Smooth muscle cell (in vitro differentiated cells): Measurements from ENCODE around the gene HTR2A. TPM values are rescaled to one million over a fixed set of nuclear protein-coding genes. Genes with fewer than 3 reads are reported as not detected.

Source experiments
- DNase-seq: peaks from one replicate; lab custom pipeline; 2025; ENCODE audit not compliant: unreplicated experiment; lab: John Stamatoyannopoulos, UW
- H2AFZ ChIP-seq: fragments of 200-600 bp; sonication (generic); 2 replicates; pipeline ENCODE4 v1.6.0; 2016; ENCODE audit warnings: antibody characterized with exemption, low read depth, mild to moderate bottlenecking
- H3F3A ChIP-seq: fragments of 200-600 bp; sonication (generic); 2 replicates; pipeline ENCODE4 v1.6.0; 2017; ENCODE audit warnings: antibody characterized with exemption, low read depth
- H3K27ac ChIP-seq: fragments of 200-600 bp; sonication (generic); 2 replicates; pipeline ENCODE4 v1.5.1; 2016; ENCODE audit warnings: low read depth, mild to moderate bottlenecking
- H3K27me3 ChIP-seq: fragments of 200-600 bp; sonication (generic); 2 replicates; pipeline ENCODE4 v1.6.1; 2016; ENCODE audit warnings: low read depth, mild to moderate bottlenecking
- H3K36me3 ChIP-seq: fragments of 200-600 bp; sonication (generic); 2 replicates; pipeline ENCODE4 v1.5.1; 2016; ENCODE audit warnings: low read depth
- H3K4me1 ChIP-seq: fragments of 200-600 bp; sonication (generic); 2 replicates; pipeline ENCODE4 v1.5.1; 2016; ENCODE audit warnings: low read depth
- H3K4me2 ChIP-seq: fragments of 200-600 bp; sonication (generic); 2 replicates; pipeline ENCODE4 v1.6.0; 2016; ENCODE audit warnings: mild to moderate bottlenecking
- H3K4me3 ChIP-seq: fragments of 200-600 bp; sonication (generic); 2 replicates; pipeline ENCODE4 v1.5.1; 2016; ENCODE audit warnings: mild to moderate bottlenecking
- H3K79me2 ChIP-seq: fragments of 200-600 bp; sonication (generic); 2 replicates; pipeline ENCODE4 v1.6.0; 2016; ENCODE audit warnings: low read depth, mild to moderate bottlenecking
- H3K9ac ChIP-seq: fragments of 200-600 bp; sonication (generic); 2 replicates; pipeline ENCODE4 v1.6.0; 2016; ENCODE audit warnings: low read depth
- H3K9me3 ChIP-seq: fragments of 200-600 bp; sonication (generic); replicated peaks from 2 replicates; pipeline ENCODE4 v1.5.1; 2016; ENCODE audit warnings: low read depth
- H4K20me1 ChIP-seq: fragments of 200-600 bp; sonication (generic); 2 replicates; pipeline ENCODE4 v1.6.0; 2016; ENCODE audit warnings: low read depth
- CTCF ChIP-seq: fragments of 200-600 bp; sonication (generic); IDR thresholded peaks from 2 replicates; pipeline ENCODE4 v1.5.1; 2017; ENCODE audit warnings: borderline replicate concordance, mild to moderate bottlenecking, antibody characterized with exemption; ENCODE audit not compliant: insufficient read depth, poor library complexity, severe bottlenecking
- WGBS: methylation state at CpG from one replicate; pipeline ENCODE4 v1.1.7; 2016; ENCODE audit warnings: low lambda C conversion rate; 5-methylcytosine and 5-hydroxymethylcytosine counted together
- polyA plus RNA-seq: library from polyadenylated mRNA; unstranded; fragments of >200 nt; fragmentation: Nextera tagmentation; extraction: Ambion mirVana; gene quantifications from 2 replicates; pipeline ENCODE4 v1.2.1, GENCODE V29; 2016
- total RNA-seq: library from RNA; depleted of rRNA; stranded (reverse); fragments of >200 nt; gene quantifications from 2 replicates; pipeline ENCODE4 v1.2.3, GENCODE V29; 2014

HTR2A gene
- 2.8 and 3.6 TPM in 2 replicates for total RNA-seq
- polyA plus RNA-seq = 2.0 and 2.9 TPM in 2 replicates

- peak within 1 kb of the TSS; percentile 5 for H3K9ac ChIP-seq
- no peaks in the 10 kb centered on the region for H3K36me3 ChIP-seq
- peak within 1 kb of the TSS; percentile 49 for H3K27ac ChIP-seq
- peak within 1 kb of the TSS; percentile 60 for H3K4me3 ChIP-seq
- no peaks in the 10 kb centered on the region for H4K20me1 ChIP-seq
- H3K9me3 ChIP-seq = no peaks in the 10 kb centered on the region
- DNase-seq = no peak
- WGBS = 39% methylated on average over 13 of the region's 13 CpGs
- H3F3A ChIP-seq = peaks cover 11% of the 10 kb centered on the region
- H3K4me2 ChIP-seq = peak within 1 kb of the TSS; percentile 86
- TF ChIP-seq CTCF = no peak
- H3K4me1 ChIP-seq = peaks cover 27% of the 10 kb centered on the region
- peak within 1 kb of the TSS; percentile 95 for H2AFZ ChIP-seq
- no peaks in the 10 kb centered on the region for H3K27me3 ChIP-seq
- no peaks in the 10 kb centered on the region for H3K79me2 ChIP-seq
Observed at GRCh38 chr13:46896341-46897137, at the start of gene HTR2A. TSS of gene HTR2A (minus strand) at chr13:46897053. CDS start at chr13:46895906, 1,147 bp downstream.

- DNase-seq = no peak
- H3K4me3 ChIP-seq = no peak overlapping the region
- no peaks in the 10 kb centered on the region for H3F3A ChIP-seq
- no peaks in the 10 kb centered on the region for H3K36me3 ChIP-seq
- H4K20me1 ChIP-seq = no peaks in the 10 kb centered on the region
- no peak overlapping the region for H3K9ac ChIP-seq
- H3K4me2 ChIP-seq = no peak overlapping the region
- no peak for TF ChIP-seq CTCF
- H3K4me1 ChIP-seq = no peaks in the 10 kb centered on the region
- no peaks in the 10 kb centered on the region for H3K79me2 ChIP-seq
- WGBS = 94% methylated on average over 4 of the region's 4 CpGs
- H3K27me3 ChIP-seq = no peaks in the 10 kb centered on the region
- H3K9me3 ChIP-seq = no peaks in the 10 kb centered on the region
- no peak overlapping the region for H2AFZ ChIP-seq
- H3K27ac ChIP-seq = no peak overlapping the region
Observed at GRCh38 chr13:46936525-46936924, 39.7 kb upstream of the HTR2A start.

GRCh38 chr13:46934749-46935148, 37.9 kb upstream of the HTR2A start:
- Histone ChIP-seq H3K36me3 (no peaks in the 10 kb centered on the region), H3K4me3 (no peak overlapping the region), H3K27me3 (no peaks in the 10 kb centered on the region), H2AFZ (no peak overlapping the region), H3K4me1 (no peaks in the 10 kb centered on the region), H4K20me1 (no peaks in the 10 kb centered on the region), H3K9me3 (no peaks in the 10 kb centered on the region), H3K27ac (no peak overlapping the region), H3K79me2 (no peaks in the 10 kb centered on the region), H3K9ac (no peak overlapping the region), H3K4me2 (no peak overlapping the region), H3F3A (no peaks in the 10 kb centered on the region)
- WGBS = 94% methylated on average over 1 of the region's 1 CpG
- TF ChIP-seq CTCF = no peak
- no peak for DNase-seq
